NCI-H2081 (cell line): Measurements from ENCODE around the gene JARID2.

ENCODE experiments used
- DNase-seq, 2 experiments: peaks; one replicate each; lab custom pipeline; 2025; lab: John Stamatoyannopoulos, UW

Gene JARID2

DNA sequence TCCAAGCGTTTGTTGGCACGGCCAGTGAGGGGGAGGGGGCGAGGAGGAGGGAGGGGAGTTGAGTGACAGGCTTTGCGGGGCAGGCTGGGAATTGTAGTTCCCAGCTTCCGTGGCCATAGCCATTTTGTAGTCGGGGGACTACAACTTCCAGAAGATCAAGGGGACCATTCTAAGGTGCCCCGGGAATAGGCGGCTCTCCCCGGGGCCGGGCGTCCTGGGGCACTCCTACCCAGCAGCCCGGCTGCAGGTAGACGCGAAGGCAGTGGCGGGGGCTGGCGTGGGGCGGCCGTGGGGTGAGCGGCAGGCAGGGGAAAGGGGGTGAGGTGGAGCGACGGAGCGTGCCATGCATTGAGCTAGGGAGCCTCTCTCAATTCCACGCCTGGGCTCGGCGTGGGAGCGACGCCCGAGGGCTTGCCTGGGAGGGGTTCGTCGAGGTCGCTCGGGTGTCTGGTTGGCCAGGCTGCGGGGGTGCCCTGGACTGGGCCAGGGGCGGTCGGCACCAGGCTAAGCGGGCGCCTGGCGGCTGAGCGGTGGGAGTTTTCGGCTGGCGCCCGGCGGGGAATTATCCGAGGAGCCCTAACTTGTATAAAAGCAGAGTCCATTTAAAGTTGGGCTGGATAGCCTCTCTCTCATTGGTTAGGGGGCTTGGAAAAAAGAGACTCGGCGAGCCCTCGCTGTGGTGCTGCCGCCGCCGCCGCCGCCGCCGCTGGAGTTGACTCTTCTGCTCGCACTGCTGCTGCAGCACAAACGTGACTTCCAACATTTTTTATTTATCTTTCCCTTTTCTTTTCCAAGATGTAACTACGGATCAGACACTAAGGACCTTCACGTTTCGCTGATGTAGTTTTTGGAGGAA, at the start of gene JARID2:
TSS of gene JARID2 (plus strand) at position 709 of the 856 bp plus-strand sequence. CDS start 471 bp downstream, outside the sequence.
- DNase-seq = peak; percentile 96 to 97

DNA sequence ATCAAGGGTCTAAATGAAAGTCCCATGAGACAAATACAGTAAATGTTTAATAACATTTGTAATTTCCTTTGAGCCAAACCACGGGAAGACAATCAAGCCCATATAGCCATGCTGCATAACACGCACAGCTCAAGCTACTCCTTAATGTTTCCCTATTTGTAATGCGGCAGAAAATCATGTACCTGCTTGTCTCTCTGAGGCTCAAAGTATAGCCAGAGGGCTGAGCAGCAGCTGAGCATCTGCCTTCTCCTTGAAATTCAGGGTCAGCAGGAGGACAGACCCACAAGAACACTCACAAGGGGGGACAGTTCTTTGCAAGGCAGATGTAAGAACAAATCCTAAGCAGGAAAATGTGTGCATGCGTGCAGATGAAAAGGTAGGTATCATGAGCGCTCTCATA, 45.8 kb upstream of the JARID2 start:
- no peak for DNase-seq

DNA sequence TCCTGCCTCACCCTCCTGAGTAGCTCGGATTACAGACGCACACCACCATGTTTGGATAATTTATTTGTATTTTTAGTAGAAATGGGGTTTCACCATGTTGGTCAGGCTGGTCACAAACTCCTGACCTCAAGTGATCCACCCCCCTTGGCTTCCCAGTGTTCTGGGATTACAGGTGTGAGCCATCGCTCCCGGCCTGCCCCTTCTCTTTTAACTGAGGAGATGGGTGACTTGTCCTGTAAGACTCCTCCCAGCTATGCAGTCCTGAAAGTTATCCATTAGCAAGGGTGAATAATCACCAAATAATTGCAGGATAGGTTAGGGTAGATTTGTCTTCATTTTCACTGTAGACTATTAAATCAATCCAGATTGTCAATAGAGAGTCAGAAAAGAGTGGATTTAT, 40.5 kb upstream of the JARID2 start:
- no peak for DNase-seq

DNA sequence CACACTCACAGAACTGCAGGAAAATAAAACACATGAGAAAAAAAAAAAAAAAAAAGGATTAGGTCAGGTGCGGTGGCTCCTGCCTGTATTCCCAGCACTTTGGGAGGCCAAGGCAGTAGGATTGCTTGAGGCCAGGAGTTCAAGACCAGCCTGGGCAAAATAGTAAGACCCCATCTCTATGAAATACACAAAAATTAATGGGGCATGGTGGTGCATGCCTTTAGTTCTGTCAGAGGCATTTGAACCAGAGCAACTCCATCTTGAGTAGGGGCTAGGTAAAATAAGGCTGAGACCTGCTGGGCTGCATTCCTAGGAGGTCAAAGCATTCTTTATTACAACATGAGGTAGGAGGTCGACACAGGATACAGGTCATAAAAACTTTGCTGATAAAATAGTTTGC, 39.0 kb upstream of the JARID2 start:
- DNase-seq = no peak

DNA sequence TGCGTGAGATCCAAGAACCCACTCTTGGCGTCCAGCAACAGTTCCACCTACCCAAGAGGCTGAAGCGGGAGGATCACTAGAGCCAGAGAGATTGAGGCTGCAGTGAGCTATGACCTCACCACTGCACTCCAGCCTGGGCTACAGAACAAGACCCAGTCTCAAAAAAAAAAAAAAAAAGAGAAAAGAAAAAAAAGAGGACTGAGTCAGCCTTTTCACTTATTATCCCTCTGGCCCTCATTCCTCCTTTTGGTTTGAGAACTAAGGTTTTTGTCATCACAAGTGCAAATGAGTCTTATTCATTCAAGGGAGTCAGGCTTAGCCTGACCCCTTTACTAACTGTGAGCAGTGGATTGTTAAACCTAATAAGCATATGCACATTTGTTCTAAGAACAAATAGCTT, 37.9 kb upstream of the JARID2 start:
- DNase-seq = no peak

DNA sequence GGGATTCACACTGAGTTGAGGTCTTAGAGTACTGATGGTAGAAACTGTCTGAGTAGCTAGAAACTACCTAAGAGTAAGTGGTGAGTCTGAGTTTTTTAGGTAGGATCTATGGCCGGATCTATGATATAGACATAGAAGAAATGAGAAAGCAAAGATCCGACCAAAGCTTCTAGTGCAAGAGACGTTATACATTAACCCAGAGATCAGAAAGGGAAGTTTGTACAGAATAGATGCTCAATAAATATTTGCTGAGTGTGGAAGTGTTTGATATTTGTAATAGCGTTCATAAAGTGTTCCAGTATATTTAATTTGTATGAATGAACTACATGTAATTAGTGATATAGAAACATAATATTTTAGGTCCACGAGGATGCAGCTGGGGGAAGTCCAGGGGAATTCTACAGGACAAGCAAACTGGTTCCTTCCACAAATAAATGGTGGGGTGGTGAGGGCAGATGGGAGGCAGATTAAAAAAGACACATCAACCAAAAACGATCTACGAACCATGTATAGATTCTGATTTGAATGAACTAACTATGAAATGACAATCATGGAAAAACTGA, 31.9 kb upstream of the JARID2 start:
- no peak for DNase-seq

DNA sequence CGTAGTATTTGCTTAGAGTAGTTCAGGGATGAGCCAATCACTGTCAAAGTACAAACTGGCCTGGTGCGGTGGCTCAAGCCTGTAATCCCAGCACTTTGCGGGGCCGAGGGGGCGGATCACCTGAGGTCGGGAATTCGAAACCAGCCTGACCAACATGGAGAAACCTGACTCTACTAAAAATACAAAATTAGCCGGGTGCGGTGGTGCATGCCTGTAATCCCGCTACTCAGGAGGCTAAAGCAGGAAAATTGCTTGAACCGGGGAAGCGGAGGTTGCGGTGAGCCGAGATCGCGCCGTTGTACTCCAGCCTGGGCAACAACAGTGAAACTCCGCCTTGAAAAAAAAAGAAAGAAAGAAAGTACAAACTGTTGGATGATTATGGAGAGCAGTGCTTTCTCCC, 27.5 kb upstream of the JARID2 start:
- DNase-seq = no peak

DNA sequence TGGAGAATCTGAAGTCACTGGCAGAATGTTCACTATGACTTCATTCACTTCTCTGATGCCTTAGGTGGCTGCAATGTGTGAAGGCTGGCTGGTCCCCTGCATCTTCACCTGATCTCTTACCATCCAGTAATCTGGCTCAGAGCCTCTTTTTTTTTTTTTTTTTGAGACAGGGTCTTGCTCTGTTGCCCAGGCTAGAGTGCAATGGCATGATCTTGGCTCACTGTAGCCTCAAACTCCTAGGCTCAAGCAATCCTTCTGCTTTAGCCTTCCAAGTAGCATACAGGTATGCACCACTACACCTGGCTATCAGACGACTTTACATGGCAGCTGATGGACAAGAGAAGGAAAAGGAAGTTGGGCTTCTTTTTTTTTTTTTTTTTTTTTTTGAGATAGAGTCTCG, 25.8 kb upstream of the JARID2 start:
- DNase-seq = no peak

DNA sequence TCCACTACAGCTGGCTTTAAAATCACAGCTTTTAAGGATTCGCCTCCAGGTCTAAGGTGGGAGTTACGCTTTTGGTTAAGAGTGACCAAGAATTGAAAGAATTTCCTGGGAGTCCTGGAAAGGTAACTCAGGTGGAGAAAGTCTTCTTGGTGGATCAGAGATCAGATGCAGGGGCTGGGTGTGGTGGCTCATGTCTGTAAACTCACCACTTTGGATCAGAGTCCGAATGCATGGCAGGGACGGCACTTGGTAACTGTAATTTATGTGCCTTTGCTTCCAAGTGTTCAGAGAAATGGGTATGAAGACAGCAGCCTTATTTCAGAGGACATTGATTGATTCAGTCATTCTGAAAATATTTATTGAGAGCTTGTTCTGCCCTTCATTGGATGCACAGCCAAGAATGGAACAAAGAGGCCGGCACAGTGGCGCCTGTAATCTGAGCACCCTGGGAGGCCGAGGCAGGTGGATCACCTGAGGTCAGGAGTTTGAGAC, 18.0 kb upstream of the JARID2 start:
- DNase-seq = no peak

DNA sequence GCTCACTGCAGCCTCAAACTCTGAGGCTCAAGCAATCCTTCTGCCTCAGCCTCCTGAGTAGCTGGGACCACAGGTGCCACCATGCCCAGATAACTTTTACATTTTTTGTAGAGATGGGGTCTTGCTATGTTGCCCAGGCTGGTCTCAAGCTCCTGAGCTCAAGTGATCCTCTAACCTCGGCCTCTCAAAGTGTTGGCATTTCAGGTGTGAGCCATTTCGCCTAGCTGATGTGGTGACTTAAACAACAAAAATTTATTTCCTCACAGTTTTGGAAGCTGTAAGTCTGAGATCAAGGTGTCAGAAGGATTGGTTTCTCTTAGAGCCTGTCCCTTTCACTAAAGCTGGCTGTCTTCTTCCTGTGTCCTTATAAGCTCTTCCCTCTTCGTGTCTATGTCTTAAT, 15.0 kb upstream of the JARID2 start:
- DNase-seq = no peak

DNA sequence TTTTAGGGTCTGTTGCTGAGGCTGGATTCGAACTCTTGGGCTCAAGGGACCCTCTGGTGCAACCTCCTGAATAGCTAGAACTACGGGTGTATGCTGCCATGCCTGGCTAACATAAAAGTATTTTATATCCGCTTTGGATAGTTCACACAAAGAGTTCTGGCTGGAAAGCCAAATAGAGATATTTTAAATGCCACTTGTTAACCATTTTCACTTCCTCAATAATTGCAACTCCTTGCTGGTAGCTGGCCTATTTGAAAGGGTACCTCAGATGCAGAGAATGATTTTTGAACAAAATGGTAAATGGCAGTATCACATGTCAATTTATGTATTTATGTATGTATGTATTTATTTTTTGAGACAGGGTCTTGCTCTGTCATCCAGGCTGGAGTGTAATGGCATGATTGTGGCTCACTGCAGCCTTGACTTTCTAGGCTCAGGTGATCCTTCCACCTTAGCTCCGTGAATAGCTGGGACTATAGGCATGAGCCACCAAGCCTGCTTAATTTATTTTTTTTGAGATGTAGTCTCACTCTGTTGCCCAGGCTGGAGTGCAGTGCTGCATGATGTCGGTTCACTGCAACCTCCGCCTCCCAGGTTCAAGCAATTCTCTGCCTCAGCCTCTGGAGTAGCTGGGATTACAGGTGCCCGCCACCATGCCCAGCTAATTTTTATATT, 12.9 kb upstream of the JARID2 start:
- DNase-seq = no peak

DNA sequence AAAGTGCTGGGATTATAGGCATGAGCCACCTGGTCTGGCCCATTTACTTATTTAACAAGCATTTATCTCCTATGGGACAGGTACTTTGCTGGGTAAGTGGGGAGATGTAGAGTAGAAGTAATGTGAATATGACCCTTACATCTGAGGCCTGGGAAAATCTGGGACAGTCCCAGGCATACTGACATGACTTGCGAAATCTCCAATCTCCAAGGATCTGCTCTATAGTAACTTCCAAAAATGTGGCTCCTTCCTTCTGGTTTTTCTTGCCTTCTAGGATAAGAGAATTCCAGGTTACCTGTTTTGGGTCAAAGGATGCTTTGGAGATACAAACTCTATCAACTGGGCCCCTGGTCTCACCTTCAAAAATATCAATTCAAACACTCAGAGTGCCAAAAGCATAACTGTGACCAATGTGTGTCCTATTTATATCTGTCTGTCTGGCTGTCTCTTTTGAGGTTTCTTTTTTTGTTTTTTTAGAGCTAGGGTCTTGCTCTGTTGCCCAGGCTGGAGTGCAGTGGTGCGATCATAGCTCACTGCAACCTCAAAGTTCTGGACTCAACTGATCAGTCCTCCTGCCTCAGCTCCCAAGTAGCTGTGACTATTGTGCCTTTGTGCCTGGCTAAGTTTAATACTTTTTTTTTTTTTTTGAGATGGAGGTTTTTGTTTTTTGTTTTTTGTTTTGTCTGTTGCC, 11.7 kb upstream of the JARID2 start:
- DNase-seq = no peak

DNA sequence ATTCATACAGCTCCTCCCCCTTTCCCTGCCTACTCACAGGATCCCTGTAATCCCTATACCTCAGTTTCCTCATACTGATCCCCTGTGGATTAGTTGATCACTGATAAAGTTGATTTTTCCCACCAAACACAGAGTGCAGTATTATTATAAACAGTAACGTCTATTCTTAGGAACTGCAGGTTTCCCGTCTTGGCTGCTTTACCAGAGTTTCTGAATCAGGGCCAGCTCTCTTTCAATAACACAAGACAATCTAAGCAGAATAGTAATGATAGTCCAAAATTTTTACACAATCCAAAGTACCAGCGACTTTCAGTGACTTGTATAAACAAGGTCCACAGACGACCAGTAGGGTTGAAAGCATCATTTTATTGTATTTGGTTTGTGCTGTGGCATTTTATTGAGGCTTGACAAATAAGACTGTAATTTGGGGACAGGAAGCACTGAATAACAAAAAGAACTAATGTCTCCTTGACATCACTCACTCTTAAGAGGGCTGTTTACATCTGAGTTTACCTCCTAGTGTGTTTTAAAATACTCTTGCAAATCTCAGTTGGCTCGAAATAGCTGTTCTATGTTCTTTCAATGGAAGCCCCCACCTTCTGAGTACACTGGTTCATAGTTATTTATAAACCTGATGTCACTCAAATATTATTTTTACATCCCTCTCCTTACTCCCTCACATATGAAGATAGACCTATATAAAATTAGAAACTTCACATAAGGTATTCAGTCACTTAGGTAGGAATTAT, 6.1 kb upstream of the JARID2 start:
- DNase-seq = peak; percentile 11 to 39

DNA sequence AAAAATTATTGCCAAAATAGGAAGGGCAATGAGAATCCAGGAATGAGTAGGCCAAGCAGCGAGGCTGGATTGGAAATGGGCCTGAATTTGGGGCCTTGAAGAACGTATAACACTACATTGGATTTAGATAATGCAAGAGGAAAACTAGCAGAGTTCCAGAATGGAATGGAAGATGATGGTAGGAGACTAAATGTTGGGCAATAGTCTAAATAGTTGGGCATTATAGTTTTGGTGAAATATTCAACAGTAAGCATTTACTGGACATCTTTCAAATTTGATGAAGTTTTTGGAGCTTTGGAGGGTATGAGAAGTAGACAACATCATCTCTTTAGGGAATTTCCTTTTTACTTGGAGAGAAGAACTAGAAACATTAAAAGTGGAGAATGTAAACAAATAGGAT, 3.4 kb upstream of the JARID2 start:
- DNase-seq = no peak

DNA sequence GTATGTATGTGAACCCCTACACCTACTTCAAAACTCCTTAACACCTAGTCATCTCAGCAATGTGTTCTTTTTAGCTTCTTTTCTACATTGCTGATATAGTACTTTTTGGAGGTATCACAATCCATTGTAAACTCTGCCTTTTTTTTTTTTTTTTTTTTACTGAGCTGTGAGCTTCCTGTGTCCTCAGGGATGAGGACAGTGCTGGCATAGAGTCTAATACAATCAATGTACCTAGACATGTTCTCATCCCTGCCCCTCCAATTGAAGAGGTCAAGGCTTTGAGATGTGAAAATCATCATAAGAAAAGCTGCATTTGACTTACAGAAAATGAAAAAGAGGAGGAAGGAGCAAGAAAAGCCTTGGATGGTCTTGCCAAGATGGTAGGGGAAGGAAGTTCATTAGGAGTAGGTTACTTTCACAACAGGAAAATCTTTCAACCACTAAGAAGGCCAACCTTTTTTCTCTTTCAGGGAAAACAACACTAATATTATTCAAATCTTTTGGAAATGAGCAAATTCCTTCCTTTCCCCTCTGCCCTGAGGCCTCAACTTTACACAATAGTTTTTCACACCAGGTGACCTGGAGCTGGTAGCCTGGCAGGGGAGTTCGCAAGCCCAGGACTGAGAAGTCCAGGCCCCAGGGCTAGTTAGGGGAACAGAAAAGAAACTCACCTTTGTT, 2.8 kb upstream of the JARID2 start:
- no peak for DNase-seq

DNA sequence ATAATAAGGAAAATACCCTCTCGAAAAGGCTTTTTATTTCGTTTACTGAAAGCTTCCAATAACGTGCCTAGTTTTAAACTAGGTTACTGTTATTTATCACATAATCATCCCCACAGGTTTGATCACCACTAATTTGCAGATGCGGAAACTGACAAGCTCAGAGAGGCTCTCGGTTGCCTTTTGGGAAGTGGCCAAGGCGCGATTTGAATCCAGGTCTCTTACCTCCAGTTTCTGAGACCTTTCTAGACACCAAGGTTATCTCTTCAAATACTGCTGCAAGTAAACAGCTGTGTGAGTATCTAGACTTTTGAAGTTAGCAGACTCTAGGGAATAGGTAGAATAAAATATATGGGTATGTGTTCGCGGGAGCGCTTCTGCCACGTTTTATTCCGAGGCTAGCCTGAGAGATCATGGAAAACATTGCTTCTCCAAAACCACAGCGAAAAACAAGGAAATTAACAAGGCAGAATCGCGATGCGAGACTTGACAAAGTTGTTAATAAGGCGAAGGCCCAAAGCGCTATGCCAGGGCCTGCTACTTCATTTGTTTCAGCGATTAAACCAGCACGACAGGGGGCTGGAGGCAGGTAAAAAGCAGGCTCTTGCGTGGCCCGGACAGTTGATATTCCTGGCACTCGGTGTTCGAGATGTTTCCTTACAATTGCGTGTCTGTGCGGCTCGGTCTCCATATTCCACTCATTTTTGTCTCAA, 1.8 kb upstream of the JARID2 start:
- DNase-seq = no peak

DNA sequence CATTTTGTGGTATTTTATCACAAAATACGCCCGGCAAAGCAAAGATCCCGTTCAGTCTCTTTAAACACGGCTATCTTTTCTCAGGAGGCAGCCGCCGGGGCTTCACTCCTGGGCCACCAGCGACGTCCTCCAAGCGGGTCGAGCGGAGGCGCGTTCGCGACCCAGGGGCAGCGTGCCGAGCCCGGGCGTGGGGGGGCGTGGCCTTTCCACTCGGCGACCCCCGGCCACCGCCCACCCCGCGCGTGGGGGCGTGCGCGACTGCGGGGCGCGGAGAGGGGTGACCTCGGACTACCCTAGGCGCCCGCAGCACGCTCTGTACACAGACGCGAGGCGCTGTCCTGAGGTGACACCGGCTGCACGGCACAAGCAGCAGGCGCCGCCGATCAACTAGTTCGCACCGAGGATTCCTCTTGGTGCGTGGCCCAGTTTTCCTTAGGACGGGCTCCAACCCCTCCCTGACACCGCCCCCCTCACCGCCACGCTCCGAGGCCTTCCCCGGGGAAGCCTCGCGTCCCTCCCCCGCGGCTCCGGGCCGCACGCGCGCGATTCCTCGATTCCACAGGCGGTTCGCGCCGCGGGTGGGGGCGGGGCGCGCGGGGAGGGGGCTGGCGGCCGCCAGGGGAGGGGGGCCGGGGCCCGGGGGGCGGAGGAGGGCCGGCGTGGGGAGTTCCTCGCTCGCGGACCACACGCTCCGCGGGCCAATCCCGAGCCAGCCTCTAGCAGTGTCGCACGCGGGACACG, 1.1 kb upstream of the JARID2 start:
- DNase-seq = peak; percentile 37 to 61

DNA sequence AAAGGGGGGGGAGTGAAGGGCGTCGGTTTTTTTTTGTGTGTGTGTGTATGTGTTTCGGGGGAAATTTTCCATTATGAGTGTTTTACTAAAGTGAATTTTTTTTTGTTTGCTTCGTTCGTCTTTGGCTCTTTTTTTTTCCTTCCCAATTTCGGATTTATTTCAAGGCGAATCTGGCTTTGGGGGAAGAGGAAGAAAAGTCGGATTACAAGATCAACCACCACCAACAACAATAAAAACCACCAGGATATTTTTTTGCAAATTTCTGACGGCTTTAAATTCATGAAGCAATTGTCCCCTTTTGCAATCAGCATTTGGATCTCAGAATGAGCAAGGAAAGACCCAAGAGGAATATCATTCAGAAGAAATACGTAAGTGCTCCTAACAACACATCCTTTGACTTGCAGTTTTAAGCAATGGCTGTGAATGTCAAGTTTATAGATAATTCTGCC, 372 bp downstream of the JARID2 start:
- no peak for DNase-seq

DNA sequence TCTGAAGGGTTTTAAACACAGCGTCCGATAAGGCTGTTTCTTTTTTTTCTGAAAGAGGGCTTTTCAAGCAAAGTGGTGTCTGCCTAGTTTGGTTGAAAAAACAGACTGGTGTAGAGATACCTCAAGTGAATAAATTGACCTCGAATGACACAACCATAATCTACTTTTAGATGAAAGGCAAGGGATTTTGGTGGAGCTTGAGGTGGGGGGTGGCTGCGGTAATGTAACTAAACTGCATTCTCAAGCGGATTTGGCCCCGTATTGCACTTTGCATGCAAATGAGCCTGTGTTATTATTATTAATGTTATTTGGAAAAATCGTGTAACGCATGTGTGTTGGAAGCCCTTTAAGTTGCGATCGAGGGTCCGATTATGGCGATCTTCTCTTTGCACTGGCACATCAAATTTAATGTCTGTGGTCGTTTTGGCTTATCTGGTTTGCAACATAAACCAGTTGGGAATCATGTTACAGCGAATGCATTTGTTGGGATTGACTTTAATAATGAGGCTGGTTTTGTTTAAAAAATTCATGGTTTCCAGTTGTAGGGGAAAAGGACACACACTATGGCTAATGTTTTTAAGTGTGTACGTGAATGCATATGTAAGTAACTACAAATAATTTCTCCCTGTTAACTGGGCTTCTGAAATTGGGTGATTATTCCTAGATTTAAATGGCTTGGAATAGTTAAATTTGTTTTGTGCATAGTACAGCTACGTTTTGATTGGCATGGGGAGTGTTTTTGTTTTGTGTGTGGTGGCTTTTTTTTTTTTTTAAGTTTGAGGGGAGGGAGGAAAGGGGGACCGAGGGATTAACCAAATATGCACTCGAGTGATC, 1.0 kb downstream of the JARID2 start:
- no peak for DNase-seq
